ENCODE results near the gene DTNA.
"Not testable (repeated sequence)": the region's sequence is repeated elsewhere in the genome, so short reads cannot be mapped to it uniquely, and the experiment has no call there.

The DTNA gene

DNA sequence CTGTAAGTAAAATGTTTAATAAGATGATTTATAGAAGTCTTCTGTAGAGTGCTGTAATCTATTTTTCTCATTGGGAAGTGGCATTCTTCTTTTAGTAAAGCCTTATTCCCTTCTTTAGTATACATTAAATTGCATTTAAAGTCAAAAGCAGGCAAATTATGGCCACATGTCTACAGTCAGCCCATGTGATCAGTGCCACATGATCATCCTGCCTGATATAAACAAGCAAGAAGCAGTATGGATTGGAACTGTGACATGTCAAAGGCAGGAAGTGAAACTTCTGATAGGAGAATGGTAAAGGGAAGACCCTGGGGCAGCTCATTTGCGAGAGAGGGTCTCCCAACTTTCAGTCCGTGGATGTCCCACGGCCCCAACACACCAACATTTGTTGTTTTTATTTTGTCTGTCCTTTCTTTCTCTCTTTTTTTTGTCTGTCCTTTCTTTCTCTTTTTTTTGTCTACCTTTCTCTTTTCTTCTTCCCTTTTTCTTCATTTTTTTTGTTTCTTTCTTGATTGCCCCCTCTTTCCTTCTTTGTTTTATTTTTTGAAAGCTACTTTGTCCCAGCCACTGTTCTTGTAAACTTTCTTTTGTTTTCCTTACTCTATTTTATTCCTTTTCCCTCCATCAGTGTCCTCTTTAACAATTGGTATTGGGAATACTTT lies 154.9 kb downstream of the DTNA start:
- no peak for DNase-seq

DNA sequence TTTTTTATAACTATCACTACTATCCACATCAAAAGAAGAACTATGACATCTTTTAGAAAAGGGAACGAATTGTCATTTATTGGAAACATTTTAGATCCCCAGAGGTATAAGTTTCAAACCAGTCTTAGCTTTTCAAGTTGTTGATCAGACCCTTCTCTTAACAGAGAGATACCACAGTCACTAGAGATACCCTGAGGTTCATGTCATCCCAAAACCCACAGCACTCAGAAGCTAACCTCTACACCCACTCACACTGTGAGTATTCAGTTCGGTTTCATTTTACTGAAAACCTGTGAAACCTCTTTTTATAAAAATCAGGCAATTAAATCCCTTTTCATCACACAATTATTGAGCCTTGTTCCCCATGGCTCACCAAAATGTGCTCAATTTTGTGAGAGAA lies 156.2 kb downstream of the DTNA start:
- no peak for DNase-seq

DNA sequence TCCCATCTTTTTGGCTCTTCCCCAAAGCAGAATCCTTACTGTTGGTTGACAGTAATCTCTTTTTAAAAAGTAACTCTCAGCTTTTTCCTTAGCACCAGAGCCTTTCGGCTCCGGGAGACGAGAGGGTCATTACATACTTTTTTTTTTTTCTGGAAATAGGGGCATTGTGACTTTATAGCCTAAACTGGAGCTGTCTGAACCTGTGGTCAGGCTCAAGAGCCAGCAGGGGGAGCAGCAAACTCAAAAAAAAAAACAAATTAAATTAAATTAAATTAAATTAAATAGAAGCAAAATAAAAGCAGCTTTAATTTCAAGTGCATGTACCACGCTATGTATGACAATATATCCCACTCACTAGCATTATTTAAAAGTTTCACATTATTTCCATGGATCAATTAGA lies 156.6 kb downstream of the DTNA start:
- DNase-seq: no peak

DNA sequence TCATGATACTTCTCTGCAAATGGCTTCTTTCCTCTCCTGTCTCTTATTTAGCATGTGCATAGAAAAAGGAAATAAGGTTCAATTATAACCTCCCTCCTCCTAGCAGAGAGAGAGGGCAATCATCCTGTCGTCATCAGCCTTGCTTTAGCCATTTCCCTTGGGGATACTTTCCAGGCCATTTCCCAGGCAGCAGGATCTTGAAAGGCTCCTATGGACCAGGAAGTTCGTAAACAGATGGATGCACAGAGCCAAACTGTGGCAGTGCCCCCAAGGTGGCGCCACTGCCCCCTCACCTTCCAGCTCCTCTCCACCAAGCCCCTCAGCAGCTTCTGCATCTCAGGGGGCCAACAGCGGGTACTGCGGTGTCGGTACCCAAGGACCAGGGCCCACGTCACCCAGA lies 157.4 kb downstream of the DTNA start:
- no peak for DNase-seq

DNA sequence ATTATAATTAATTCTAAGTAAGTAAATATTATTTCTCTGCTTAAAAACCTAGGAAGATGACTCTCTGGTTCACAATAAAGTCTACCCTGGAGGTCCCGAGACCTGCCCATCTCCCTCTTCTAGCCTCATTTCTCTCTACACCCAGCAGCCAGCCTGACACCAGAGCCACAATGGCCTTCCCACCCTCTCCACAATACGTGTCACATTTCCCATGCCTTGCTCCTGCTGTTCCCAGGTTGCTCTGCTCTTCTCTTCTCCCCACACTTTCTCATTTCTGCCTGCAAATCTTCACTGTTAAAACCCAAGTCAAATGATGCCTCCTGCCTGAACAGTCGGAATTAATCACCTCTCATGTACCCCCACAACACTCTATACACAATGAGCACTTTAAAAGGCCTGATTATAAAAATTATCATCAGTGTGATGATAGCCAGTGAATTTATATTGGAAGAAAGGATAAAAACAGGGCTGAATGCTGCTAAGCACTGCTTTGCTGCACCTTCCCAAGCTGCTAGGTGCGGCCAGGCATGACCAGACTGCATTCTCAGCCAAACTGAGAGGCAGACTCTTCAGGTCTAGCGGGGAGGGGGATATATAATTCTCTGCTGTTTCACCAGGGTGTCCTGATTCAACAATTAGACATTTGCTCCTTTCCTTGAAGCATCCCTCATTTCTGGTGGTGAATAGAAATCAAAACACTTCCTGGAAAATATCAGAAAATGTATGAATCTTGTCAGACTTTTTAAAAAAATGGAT lies 160.6 kb downstream of the DTNA start:
- DNase-seq: no peak

DNA sequence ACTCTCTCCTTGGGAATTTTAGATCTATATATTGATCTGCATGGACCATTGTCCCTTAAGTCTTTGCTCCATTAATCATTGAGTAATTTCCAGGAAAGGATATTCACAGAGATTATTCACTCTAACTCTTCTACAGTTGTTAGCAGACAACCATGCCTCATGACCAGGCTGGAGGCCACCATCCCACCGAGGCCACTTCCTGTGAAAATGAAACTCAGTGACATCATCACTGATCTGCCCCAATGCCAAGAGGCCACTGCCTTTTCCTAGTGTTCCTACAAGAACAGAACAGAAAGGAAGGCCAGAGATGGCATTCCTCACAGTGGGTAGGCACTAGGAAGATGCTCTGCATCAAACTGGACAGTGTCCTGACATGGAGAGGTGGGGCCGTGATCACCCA lies 161.3 kb downstream of the DTNA start:
- DNase-seq: no peak

DNA sequence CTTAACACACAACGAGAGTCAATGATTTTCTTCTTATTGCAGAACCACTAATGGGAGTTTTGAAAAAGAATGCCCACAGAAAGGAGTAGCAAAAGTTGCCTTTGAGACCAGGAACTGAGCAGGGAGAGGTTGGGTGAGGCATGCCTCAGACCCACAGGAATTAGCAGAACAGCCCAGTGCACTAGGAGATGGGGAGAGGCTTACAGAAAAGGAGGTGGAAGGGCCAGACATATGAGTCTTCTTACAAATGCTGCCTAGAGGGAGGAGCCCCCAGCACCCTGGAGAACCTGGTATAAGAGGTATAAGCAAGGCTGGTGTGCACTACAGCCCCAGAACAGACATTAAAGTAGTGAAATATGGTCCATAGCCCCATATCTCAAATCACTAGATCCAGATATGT lies 162.0 kb downstream of the DTNA start:
- no peak for DNase-seq

DNA sequence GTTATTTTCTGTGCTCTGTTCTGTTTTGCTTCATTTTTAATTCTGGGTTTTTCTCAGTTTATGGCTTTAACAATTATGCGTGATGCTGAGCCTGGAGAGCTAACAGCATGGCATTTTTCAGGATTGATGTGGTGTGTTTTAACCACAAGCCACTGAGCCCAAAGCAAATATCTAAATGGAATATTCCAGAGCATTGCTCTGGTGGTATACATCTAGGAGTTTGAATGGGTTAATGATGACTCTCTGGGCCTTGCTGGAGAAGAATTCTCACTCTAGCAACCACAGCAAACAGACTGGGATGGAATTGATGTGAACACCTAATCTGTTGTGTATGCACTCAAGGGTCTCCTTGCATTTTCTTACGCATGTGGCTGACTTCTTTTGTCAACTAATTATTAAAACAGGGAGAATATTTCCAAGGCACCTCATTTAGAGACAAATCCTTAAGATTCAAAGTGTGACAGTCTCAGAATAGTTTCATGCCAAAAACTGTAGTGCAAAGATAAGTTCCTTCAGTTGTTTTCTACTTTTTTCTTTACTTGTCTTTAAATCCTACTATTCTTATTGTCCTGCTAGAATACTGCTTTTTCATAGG lies 164.0 kb downstream of the DTNA start:
- DNase-seq: no peak

DNA sequence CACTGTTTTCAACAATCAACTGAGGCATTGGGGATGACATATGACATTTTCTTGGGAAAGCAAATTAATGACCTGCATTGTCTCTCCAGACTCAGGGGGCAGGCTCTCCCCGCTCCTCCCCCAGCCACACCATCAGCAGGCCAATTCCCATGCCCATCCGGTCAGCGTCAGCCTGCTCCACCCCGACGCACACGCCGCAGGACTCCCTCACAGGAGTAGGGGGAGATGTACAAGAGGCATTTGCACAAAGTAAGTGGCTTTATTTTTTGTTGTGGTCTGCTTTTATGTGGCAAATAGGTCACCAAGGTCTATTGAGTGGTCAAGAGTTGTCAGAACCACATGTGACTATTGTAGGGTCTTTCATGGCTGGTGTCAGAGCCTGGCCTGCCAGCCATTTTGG lies 165.1 kb downstream of the DTNA start:
- no peak for DNase-seq

DNA sequence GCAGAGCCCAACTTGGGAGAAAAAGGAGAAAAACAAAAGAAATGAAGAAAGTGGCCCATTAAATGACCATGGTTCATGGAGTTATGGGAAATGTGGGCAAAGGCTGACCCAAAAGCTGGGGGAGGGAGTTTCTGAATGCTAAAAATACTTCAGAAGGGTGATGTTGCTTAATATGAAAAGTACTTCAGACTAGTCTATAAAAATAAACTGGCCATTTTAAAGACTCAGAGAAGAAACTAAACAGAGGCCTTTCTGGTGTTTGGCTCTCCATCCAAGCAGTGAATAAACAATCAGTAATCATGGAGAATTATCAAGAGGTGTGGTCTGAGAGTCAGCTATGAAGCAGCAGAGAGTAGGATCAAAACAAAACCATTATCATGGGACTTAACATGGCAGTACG lies 170.3 kb downstream of the DTNA start:
- DNase-seq: no peak

DNA sequence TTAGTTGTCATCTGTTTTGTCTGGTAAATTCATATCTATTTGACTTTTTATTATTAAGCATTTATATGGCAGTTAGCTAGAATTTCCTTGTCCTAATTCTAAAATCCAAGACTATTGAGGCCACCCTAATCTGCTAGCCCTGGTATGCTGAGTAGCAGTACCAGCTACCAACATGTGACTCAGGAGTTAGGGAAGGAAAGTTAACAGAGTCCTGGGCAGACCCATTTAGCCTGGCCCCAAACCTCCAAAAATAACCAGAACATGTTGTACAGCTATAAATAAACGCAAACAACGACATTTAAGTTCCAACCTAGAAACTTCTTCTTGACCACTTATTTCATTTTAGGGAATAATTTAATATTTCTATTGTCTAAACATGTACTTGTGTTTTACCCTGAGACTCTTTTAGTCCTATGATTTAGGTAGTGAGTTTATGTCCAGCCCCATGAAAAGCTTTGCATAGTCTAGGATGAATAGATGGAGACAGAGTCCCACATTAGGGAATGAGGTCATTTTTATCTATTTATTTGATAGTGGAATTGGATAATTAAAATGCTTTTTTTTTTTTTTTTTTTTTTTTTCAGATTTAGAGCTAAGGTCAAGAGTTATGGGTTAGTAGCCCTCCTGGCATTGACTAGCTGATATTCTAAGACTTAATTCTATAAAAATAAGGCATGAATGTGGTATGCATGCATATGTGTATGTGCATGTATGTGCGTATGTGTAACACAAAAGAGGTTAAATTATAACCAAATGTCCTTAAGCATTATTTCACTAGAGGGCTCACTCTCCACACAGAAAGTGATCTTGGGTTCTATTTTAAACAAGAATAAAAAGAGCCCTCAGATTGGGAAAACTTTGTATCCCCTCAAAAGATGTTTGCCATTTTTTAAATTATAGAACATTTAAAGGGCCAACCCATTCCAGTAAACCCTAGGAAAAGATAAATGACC lies 171.1 kb downstream of the DTNA start:
- DNase-seq: no peak

DNA sequence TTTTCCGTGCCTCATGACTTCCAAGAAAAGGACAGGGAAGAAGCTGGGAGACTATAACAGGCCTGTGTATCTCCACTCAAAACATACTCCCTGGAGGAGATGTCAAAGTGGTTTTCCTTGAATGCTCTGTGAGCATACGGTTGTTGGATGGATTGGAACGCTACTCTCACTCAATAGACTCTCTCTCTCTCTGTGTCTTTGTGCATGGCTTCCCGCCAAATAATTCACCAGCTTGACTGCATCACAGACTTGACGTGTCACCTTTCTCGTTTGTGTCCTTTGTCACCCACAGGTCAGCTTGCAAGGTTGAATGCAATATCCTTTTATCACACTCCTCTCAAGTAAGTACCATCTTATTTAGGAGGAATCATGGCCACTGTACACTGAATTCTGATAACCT lies 174.3 kb downstream of the DTNA start:
- no peak for DNase-seq

DNA sequence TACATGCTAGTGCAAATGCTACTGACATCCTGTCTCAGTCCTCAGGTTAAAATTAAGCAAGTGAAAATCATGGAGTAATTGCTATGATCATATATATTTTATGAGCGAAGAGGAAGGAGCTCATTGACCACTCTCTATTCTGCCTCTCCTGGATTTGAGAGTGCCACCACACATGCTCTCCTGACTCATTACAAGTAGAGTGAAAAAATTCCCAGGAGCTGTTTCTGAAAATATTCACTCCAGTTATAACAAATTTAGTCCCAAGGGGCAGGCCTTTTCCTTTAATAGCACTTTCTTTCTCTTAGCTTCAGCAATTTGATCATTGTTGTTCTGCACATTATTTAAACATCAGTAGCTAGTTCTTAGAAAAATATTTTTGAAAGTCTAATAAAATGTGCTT lies 176.1 kb downstream of the DTNA start:
- DNase-seq: no peak

DNA sequence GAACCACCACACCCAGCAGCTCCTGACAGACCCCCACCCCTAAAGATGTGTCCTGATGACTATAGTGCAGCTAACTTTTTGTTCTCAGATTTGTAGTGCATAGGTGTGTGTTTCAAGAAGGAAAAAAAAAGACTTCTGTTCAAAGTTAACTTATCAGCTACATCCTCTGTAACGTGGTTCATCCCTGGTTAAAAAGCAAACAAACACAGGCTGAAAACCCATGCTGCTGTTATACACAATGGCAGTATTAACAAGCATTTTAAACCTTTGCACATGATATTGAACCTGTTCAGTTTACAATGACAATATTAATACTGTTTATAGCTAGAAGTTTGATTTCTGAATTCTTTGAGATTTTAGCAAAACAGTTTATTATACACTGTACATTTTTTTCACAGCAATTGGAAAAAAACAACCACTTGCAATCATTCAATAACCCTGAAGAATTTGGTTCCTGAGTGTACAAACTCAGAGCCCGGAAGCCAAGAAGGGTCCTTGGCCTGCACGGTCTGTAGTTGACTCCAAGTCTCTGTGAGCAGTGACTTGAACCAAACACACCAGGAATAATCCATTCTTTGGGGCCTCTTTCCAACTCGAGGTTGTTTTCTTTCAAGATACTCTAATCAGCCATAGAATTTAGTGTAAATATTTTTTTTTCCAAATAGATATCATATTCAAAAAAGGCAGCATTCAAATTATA lies 177.9 kb downstream of the DTNA start:
- DNase-seq: no peak

DNA sequence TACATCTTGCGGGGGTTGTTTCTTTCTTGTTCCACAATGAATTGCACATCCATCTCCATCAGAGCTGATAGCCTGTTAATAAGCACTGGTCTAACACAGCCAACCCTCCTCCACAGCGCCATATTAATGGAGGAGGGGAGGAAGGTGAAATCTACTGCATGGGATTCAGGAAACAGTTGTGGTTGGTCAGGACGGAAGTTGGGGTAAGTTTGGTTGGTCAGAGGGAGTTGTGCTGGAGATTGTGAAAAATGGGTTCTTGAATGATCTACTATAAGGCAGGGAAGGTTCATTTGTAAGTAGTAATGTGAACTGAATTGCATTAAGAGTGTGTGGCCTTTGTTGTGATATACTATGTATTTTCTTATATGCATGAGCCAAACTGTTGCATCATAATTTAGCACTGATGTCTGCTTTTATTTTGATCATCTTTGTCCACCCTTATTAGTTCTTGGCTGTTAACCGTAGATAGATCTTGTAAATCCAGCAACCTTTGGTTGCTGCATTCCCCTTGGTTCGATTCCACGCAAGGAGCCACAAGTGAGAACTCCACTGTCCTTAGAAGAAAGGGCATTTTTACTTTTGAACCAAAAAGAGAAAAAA lies 180.5 kb downstream of the DTNA start:
- DNase-seq: no peak

DNA sequence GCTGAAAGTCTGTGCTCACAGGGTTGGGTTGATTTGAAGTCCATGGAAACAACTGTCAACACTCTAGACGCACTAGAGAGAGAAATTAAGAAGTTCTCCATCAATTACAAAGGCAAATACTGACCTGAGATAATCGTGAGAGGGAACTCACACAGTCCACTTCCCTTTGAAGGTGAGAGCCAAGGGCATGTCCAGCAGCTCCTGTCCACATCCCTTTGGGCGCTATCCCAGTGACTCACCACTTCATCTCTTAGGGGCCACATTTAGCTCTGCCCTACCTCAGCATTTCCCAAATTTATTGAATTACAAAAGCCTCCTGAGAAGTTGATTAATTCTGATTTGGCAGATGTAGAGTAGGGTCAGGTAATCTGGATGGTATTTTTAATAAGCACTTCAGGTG lies 182.3 kb downstream of the DTNA start:
- no peak for DNase-seq

DNA sequence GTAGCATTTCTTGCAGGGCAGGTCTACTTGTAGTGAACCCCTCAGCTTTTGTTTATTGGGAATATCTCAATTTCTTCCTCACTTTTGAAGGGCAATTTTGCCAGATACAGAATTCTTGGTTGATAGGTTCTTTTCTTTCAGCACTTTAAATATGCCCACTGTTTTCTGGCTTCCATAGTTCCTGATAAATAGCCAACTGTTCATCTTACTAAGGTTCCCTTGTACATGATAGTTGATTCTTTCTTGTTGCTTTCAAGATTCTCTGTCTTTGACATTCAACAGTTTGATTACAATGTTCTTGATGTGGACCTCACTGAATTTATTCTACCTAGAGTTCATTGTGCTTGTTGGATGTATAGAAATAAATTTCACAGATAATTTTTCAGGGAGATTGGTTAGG lies 183.1 kb downstream of the DTNA start:
- DNase-seq: no peak

DNA sequence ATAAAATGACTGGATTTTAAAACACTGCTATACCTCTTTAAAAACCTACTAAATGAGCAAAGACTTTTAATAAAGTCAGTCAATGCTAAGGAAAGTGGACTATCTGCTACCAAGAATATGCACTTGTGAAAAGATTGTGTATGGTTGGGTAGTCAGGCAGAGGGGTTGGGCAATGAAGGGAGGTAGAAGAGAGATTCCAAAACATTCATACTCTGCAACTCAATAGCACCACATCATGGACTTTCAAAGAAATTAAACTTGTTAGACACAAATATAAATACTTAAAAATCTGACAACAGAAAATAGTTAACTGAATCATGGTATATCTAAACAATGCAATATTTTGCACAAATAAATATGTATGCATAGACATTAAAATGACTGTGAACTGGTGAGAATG lies 191.2 kb downstream of the DTNA start:
- DNase-seq: no peak

DNA sequence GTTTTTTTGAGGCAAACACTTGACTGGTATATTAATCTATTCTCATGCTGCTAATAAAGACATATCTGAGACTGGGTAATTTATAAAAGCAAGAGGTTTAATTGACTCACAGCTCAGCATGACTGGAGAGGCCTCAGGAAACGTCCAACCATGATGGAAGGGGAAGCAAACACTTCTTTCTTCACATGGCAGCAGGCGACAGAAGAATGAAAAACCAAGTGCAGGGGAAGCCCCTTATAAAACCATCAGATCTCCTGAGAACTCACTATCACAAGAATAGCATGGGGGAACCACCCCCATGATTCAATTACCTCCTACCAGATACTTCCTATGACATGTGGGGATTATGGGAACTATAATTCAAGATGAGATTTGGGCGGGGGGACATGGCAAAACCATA lies 194.9 kb downstream of the DTNA start:
- no peak for DNase-seq

DNA sequence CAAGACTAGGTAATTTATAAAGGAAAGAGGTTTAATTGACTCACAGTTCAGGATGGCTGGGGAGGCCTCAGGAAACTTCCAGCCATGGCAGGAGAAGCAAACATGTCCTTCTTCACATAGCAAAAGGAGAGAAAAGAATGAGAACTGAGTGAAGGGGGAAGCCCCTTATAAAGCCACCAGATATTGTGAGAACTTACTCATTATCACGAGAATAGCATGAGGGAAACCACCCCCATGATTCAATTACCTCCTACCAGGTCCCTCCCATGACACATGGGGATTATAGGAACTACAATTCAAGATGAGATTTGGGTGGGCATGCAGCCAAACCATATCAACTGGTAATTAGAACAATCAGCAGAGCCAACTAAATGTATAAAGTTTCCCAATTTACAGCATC lies 196.9 kb downstream of the DTNA start:
- DNase-seq: not testable (repeated sequence)

DNA sequence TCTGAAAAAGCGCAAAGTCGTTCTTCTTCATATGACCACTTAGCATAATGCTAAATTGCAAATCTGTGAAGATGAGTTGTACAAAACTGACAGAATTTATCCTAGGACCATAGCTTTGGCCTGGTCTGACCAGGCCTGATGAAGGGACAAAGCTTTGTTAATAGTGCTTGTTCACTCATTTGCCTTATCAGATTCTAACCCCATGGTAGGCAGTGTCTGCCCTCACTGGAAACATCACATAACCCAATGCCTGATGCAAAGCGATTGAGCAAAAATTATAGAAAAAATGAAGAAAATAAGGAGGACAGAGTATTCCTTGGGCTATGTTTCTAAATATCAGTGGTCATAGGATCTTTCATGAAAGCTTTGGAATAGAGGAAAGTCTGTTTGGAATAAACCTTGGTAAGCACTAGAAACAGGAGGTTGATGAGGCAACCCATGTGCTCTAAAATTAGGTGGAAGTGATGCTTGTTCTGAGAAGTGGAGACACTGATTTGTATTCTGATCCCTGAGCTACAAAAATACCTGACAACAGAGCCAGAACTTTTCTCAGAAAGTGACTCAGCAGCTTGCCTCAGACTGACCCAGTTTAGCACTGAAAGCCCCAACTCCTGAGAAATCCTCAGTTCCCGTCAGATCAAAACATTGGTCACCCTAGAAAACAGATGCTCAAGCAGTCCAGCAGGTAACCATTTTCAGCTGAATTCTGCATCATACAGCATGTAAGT lies 199.7 kb downstream of the DTNA start:
- no peak for DNase-seq

DNA sequence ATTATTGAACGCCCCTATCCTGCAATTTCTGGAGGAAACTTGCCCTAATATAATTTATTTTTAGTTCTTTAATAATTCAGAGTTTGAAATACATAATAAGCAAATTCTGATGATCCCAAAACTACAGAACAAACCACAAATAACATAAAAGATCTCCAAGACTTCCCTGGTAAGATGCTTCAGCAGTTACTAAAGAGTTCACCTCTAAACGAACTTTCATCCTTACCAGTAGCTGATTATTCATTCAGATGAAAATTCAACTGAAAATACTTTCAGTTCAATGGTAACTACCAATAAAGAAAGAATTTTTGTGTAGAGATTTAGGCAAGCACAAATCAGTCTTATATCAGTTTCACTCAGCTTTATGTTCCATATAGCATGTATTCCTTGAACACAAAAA lies 201.0 kb downstream of the DTNA start:
- DNase-seq: no peak
